ENCODE results near the gene SPARC.

- TF ChIP-seq CTCF (IDR thresholded peaks at IDR 0.05): no peak
- no peak for TF ChIP-seq EP300 (IDR thresholded peaks at IDR 0.05)
- TF ChIP-seq POLR2AphosphoS5 (IDR thresholded peaks at IDR 0.05): no peak
- TF ChIP-seq POLR2A (IDR thresholded peaks at IDR 0.05): no peak
Measured at GRCh38 chr5:151614565-151614964, 72.2 kb downstream of the SPARC start.
